GM12878 (cell line): ENCODE results near the gene ADGRV1. TPM values are rescaled to one million over a fixed set of nuclear protein-coding genes. Genes with fewer than 3 reads are reported as not detected.

Experiments
- ATAC-seq: fragments of 200-7000 bp; cut with Tn5 transposase; 3 replicates; pipeline ENCODE4 v1.9.1; 2020; ENCODE audit warnings: mild to moderate bottlenecking, moderate library complexity
- BruUV-seq: library from RNA; stranded (reverse); fragments of 400-500 nt; replicated peaks from 2 replicates; lab custom pipeline; 2021; lab: Mats Ljungman, UMichigan
- CTCF ChIA-PET: fragments of 300-600 bp; sonication (Branson Sonifier 250); formaldehyde crosslinking; extraction: SDS; loops from one replicate; lab custom pipeline; 2021; ENCODE audit warnings: inconsistent platforms; lab: Yijun Ruan, JAX
- POLR2A ChIA-PET: fragments of 350-600 bp; formaldehyde crosslinking; extraction: SDS; loops from one replicate; lab custom pipeline; 2021; ENCODE audit warnings: inconsistent platforms; lab: Charles Lee
- RAD21 ChIA-PET: fragments of 300-600 bp; sonication (Branson Sonifier 250); formaldehyde crosslinking; loops from one replicate; lab custom pipeline; 2023; ENCODE audit warnings: antibody characterized with exemption; ENCODE audit not compliant: unreplicated experiment; lab: Charles Lee
- SMC1A ChIA-PET: fragments of 300-600 bp; sonication (Branson Sonifier 250); formaldehyde crosslinking; loops from one replicate; lab custom pipeline; 2023; ENCODE audit not compliant: unreplicated experiment, uncharacterized antibody; lab: Charles Lee
- DNase-seq: peaks from one replicate; pipeline ENCODE4 v3.0.0-alpha.2; 2011; ENCODE audit warnings: low read depth, low spot score
- FAIRE-seq: peaks from 3 replicates; lab custom pipeline; 2011; peaks lifted over from hg19 to GRCh38; lab: Jason Lieb, UNC
- H2AFZ ChIP-seq: 2 replicates; pipeline ENCODE4 v1.6.0; 2011; ENCODE audit warnings: low read depth, low read length, control low read depth; ENCODE audit not compliant: control insufficient read depth
- H3K27ac ChIP-seq: 2 replicates; pipeline ENCODE4 v1.5.1; 2011; ENCODE audit warnings: control low read depth; ENCODE audit not compliant: control insufficient read depth, insufficient read depth
- H3K27me3 ChIP-seq, 2 experiments: replicated peaks in 1 of 2; 2 replicates each; pipeline versions ENCODE4 v1.6.0 to v1.6.1; 2011; ENCODE audit warnings: low read length in 1 of 2; ENCODE audit not compliant: control insufficient read depth in 2 of 2, insufficient read depth in 2 of 2
- H3K36me3 ChIP-seq, 2 experiments: 2 replicates each; pipeline ENCODE4 v1.5.1; 2011; ENCODE audit warnings: low read length in 1 of 2; ENCODE audit not compliant: control insufficient read depth in 2 of 2, insufficient read depth in 2 of 2
- H3K4me1 ChIP-seq: 2 replicates; pipeline ENCODE4 v1.6.1; 2011; ENCODE audit warnings: mild to moderate bottlenecking, low read length, moderate library complexity, mixed read lengths; ENCODE audit not compliant: control insufficient read depth, insufficient read depth
- H3K4me2 ChIP-seq: 2 replicates; pipeline ENCODE4 v1.6.0; 2011; ENCODE audit warnings: control low read depth; ENCODE audit not compliant: control insufficient read depth, insufficient read depth
- H3K4me3 ChIP-seq: fragments of 200-600 bp; sonication (generic); 2 replicates; pipeline ENCODE4 v1.5.1; 2016
- H3K79me2 ChIP-seq: 2 replicates; pipeline ENCODE4 v1.6.0; 2011; ENCODE audit warnings: low read length; ENCODE audit not compliant: control insufficient read depth, insufficient read depth
- H3K9ac ChIP-seq: 2 replicates; pipeline ENCODE4 v1.8.0; 2011; ENCODE audit warnings: low read length, control low read depth, mixed read lengths; ENCODE audit not compliant: control insufficient read depth, insufficient read depth
- H3K9me3 ChIP-seq: replicated peaks from 3 replicates; pipeline ENCODE4 v1.5.1; 2011; ENCODE audit warnings: mild to moderate bottlenecking, low read length; ENCODE audit not compliant: control insufficient read depth, insufficient read depth
- H4K20me1 ChIP-seq: 2 replicates; pipeline ENCODE4 v1.6.0; 2011; ENCODE audit not compliant: control insufficient read depth, insufficient read depth
- ATF7 ChIP-seq: fragments of 450-650 bp; IDR thresholded peaks from 2 replicates; pipeline ENCODE4 v1.6.1; 2016; ENCODE audit warnings: low read depth, mild to moderate bottlenecking
- CREB1 ChIP-seq: IDR thresholded peaks from 2 replicates; pipeline ENCODE4 v1.6.1; 2012; ENCODE audit warnings: low read depth, mild to moderate bottlenecking, inconsistent platforms
- HDAC2 ChIP-seq: fragments of 200-600 bp; sonication (generic); IDR thresholded peaks from 2 replicates; pipeline ENCODE4 v1.6.1; 2017
- MYB ChIP-seq: fragments of 150-350 bp; IDR thresholded peaks from 2 replicates; pipeline ENCODE4 v1.6.1; 2014; ENCODE audit warnings: mild to moderate bottlenecking, low read depth, low read length, borderline replicate concordance
- NFXL1 ChIP-seq: fragments of 450-650 bp; IDR thresholded peaks from 2 replicates; pipeline ENCODE4 v1.6.1; 2017; ENCODE audit warnings: antibody characterized with exemption, mild to moderate bottlenecking, borderline replicate concordance
- POLR2AphosphoS5 ChIP-seq: IDR thresholded peaks from 2 replicates; pipeline ENCODE4 v1.6.1; 2011; ENCODE audit warnings: mild to moderate bottlenecking, low read length, inconsistent platforms
- SRF ChIP-seq, 2 experiments: IDR thresholded peaks; 2 replicates each; pipeline ENCODE4 v1.6.1; 2011; ENCODE audit warnings: low read depth in 2 of 2, low read length in 2 of 2, mild to moderate bottlenecking in 1 of 2, moderate library complexity in 1 of 2
- TARDBP ChIP-seq: IDR thresholded peaks from 2 replicates; pipeline ENCODE4 v1.6.1; 2016; ENCODE audit warnings: borderline replicate concordance
- YBX1 ChIP-seq: fragments of 450-650 bp; IDR thresholded peaks from 2 replicates; pipeline ENCODE4 v1.6.1; 2016; ENCODE audit warnings: antibody characterized with exemption
- WGBS: methylation state at CpG from one replicate; pipeline ENCODE4 v1.1.6; 2016; ENCODE audit warnings: low lambda C conversion rate; ENCODE audit not compliant: insufficient replicate concordance, insufficient coverage; ENCODE audit errors: missing lambda C conversion rate; 5-methylcytosine and 5-hydroxymethylcytosine counted together
- in situ Hi-C: fragments of 300-500 bp; cut with MboI; formaldehyde crosslinking; loops from 9 replicates; pipeline ENCODE4 v1.14.3; 2018; ENCODE audit warnings: mixed read lengths
- intact Hi-C: fragments of 100-400 bp; cut with micrococcal nuclease; formaldehyde crosslinking; loops from one replicate; pipeline ENCODE4 v1.14.2; 2022; ENCODE audit not compliant: unreplicated experiment
- polyA plus RNA-seq, 11 experiments: library from polyadenylated mRNA; depleted of rRNA in 4 of 11; unstranded in 6 of 11; stranded (reverse) in 5 of 11; fragments of >200 nt; fragmentation: Nextera tagmentation in 4 of 11; fragmentation: Illumina TruSeq in 1 of 11; extraction: Ambion mirVana in 4 of 11; extraction: Trizol in 1 of 11; gene quantifications; 1 replicate in 1 of 11; 2 replicates in 10 of 11; pipeline versions ENCODE4 v1.2.1 to v1.2.3, GENCODE V29; 2011 to 2016; ENCODE audit warnings: inconsistent platforms in 2 of 11, missing spikeins in 2 of 11, low read depth in 1 of 11
- total RNA-seq, 4 experiments: library from RNA; depleted of rRNA in 3 of 4; stranded (reverse); fragments of >200 nt in 3 of 4; fragmentation: Illumina TruSeq in 1 of 4; extraction: Trizol in 1 of 4; gene quantifications; 2 replicates each; pipeline versions ENCODE4 v1.2.1 to v1.2.3, GENCODE V29; 2013 to 2021
- TF ChIP-seq, protein P1 (sequence below): fragments of 450-650 bp; IDR thresholded peaks from 2 replicates; pipeline ENCODE4 v1.6.1; 2016; ENCODE audit warnings: mild to moderate bottlenecking

The ADGRV1 gene
- total and polyA plus RNA-seq, 10 of the 15 experiments (the other 5 are each of a cell fraction or from before 2014, with no cell fraction given), result 0.04 to 8.1 (median 0.16) TPM; not detected in 1

DNA sequence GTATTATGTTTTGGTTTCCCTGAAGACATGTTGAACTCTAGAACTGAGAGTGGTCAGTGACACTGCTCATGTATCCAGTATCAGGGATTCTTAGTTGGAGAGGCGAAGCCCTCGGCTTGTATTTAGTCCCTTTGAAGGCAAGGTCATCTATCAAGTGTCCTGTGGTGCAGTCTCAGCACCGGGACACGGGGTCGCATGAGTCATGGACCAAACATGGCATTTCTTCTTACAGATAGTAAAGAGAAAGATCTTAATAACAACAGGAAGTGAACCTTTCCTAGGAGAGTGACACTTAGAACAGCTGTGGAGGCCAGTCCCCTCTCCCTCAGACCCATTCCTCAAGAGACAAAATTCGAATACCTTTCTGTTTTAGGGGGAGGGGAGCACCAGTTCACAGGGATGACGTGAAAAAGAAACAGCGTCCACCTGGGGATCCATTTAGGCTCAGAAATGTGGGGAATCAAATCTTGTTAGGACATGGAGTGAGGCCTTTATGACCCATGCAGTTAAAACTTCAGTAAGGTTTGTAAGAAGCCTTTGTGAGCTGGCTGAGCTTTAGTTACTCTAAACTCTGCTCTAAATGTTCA, 86.5 kb downstream of the ADGRV1 start:
- intact Hi-C loops (no loop called here), in situ Hi-C loops (no loop called here)
- no TSS peak for BruUV-seq
- Histone ChIP-seq H2AFZ (peak overlapping the region; percentile 78), H3K4me2 (peak overlapping the region; percentile 44; the same call in 1 of the 2 replicates), H3K4me3 (no peak overlapping the region), H3K79me2 (no peaks in the 10 kb centered on the region; the same call in none of the 2 replicates), H3K36me3 (no peaks in the 10 kb centered on the region), H3K9me3 (peaks cover 2% of the 10 kb centered on the region; the same call in 2 of the 3 replicates), H4K20me1 (no peaks in the 10 kb centered on the region), H3K27me3 (no peaks in the 10 kb centered on the region), H3K9ac (no peak overlapping the region; the same call in 1 of the 2 replicates), H3K4me1 (peaks cover 9% of the 10 kb centered on the region; the same call in 1 of the 2 replicates), H3K27ac (peak overlapping the region; percentile 50)
- WGBS, result 56% methylated on average over 8 of the region's 8 CpGs
- DNase-seq (no peak), FAIRE-seq (no peak), ATAC-seq (peak; percentile 17; the same call in 2 of the 3 replicates)
- ChIA-PET RAD21 (no interaction called here), SMC1A (interaction anchor here (0.8 to 1.6 kb wide), 2 partner anchors 9 to 14 kb away, joined by 3 read pairs; no protein-coding TSS in a partner anchor), CTCF (no interaction called here), POLR2A (no interaction called here)
- TF ChIP-seq YBX1, result no peak
- TF ChIP-seq HDAC2, result no peak
- TF ChIP-seq TARDBP, result no peak
- no peak for TF ChIP-seq ATF7
- TF ChIP-seq, protein P1, sequence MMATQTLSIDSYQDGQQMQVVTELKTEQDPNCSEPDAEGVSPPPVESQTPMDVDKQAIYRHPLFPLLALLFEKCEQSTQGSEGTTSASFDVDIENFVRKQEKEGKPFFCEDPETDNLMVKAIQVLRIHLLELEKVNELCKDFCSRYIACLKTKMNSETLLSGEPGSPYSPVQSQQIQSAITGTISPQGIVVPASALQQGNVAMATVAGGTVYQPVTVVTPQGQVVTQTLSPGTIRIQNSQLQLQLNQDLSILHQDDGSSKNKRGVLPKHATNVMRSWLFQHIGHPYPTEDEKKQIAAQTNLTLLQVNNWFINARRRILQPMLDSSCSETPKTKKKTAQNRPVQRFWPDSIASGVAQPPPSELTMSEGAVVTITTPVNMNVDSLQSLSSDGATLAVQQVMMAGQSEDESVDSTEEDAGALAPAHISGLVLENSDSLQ, result no peak
- TF ChIP-seq MYB, result no peak
- TF ChIP-seq SRF (IDR thresholded peaks at IDR 0.05; ENCODE audit: low read depth in 2 of 2, low read length in 2 of 2), result no peak
- no peak for TF ChIP-seq POLR2AphosphoS5
- TF ChIP-seq CREB1, result no peak
- no peak for TF ChIP-seq NFXL1
